Endothelial cell of umbilical vein (primary cell): ENCODE measurements around the gene PLEKHA5. TPM values are rescaled to one million over a fixed set of nuclear protein-coding genes. Genes with fewer than 3 reads are reported as not detected.
"Not testable (repeated sequence)": the region's sequence is repeated elsewhere in the genome, so short reads cannot be mapped to it uniquely, and the experiment has no call there.

Experiments used
- BruUV-seq: library from RNA; stranded (reverse); fragments of 400-500 nt; replicated peaks from 2 replicates; lab custom pipeline; 2021; lab: Mats Ljungman, UMichigan
- CTCF ChIA-PET: fragments of 300-600, 350-600 bp; sonication (Branson Sonifier 250); formaldehyde crosslinking; loops from one replicate; lab custom pipeline; 2021; ENCODE audit warnings: antibody characterized with exemption, inconsistent platforms; lab: Charles Lee
- POLR2A ChIA-PET: fragments of 300-600, 350-600 bp; sonication (Branson Sonifier 250); formaldehyde crosslinking; loops from one replicate; lab custom pipeline; 2021; ENCODE audit warnings: antibody characterized with exemption, inconsistent platforms; lab: Charles Lee
- DNase-seq: peaks from one replicate; pipeline ENCODE4 v3.0.0-alpha.2; 2011; ENCODE audit warnings: low read depth, low spot score
- FAIRE-seq: peaks from 2 replicates; lab custom pipeline; 2011; peaks lifted over from hg19 to GRCh38; lab: Jason Lieb, UNC
- H2AFZ ChIP-seq: 2 replicates; pipeline ENCODE4 v1.6.0; 2012; ENCODE audit warnings: low read depth, low read length, control low read depth, inconsistent platforms
- H3K27ac ChIP-seq: 2 replicates; pipeline ENCODE4 v1.5.1; 2011; ENCODE audit warnings: low read depth, mild to moderate bottlenecking, control low read depth, low read length, moderate library complexity; ENCODE audit not compliant: insufficient read depth
- H3K27me3 ChIP-seq, 2 experiments: 2 replicates each; pipeline versions ENCODE4 v1.6.0 to v1.6.1; 2011; ENCODE audit warnings: low read length in 2 of 2, mixed read lengths in 1 of 2; ENCODE audit not compliant: control insufficient read depth in 2 of 2, insufficient read depth in 2 of 2
- H3K36me3 ChIP-seq, 2 experiments: 2 replicates in 1 of 2; 3 replicates in 1 of 2; pipeline ENCODE4 v1.5.1; 2011; ENCODE audit warnings: low read length in 2 of 2, mild to moderate bottlenecking in 1 of 2, moderate library complexity in 1 of 2; ENCODE audit not compliant: control insufficient read depth in 2 of 2, insufficient read depth in 2 of 2; ENCODE audit errors: extremely low read depth in 1 of 2
- H3K4me1 ChIP-seq: 3 replicates; pipeline ENCODE4 v1.5.1; 2011; ENCODE audit warnings: mild to moderate bottlenecking, low read length; ENCODE audit not compliant: control insufficient read depth, insufficient read depth; ENCODE audit errors: extremely low read depth
- H3K4me2 ChIP-seq: 2 replicates; pipeline ENCODE4 v1.6.1; 2011; ENCODE audit warnings: low read length, control low read depth, mixed read lengths; ENCODE audit not compliant: insufficient read depth
- H3K4me3 ChIP-seq, 3 experiments: fragments of 200-600 bp in 1 of 3; sonication (generic), shearing (Covaris generic) in 1 of 3; replicated peaks in 1 of 3; 2 replicates each; pipeline ENCODE4 v1.5.1; 2011 to 2016; ENCODE audit warnings: control low read depth in 3 of 3, low read length in 3 of 3, mild to moderate bottlenecking in 2 of 3, inconsistent platforms in 1 of 3, low read depth in 1 of 3, moderate library complexity in 1 of 3; ENCODE audit not compliant: insufficient read depth in 1 of 3
- H3K79me2 ChIP-seq: 2 replicates; pipeline ENCODE4 v1.6.0; 2012; ENCODE audit warnings: low read length, inconsistent platforms; ENCODE audit not compliant: control insufficient read depth, insufficient read depth
- H3K9ac ChIP-seq: replicated peaks from 2 replicates; pipeline ENCODE3; 2011; ENCODE audit warnings: low read length, control low read depth; ENCODE audit not compliant: insufficient read depth; ENCODE audit errors: extremely low read depth
- H3K9me1 ChIP-seq: replicated peaks from 3 replicates; pipeline ENCODE4 v1.6.0; 2011; ENCODE audit warnings: mild to moderate bottlenecking, low read length; ENCODE audit not compliant: control insufficient read depth, insufficient read depth; ENCODE audit errors: extremely low read depth
- H3K9me3 ChIP-seq: replicated peaks from 2 replicates; pipeline ENCODE4 v1.5.1; 2012; ENCODE audit warnings: low read length, inconsistent platforms; ENCODE audit not compliant: control insufficient read depth, insufficient read depth
- H4K20me1 ChIP-seq: replicated peaks from 2 replicates; pipeline ENCODE3; 2011; ENCODE audit warnings: mild to moderate bottlenecking, low read length; ENCODE audit not compliant: control insufficient read depth, insufficient read depth; ENCODE audit errors: extremely low read depth
- CTCF ChIP-seq, 2 donors: IDR thresholded peaks; 1 replicate in 1 of 2; 2 replicates in 1 of 2; pipeline ENCODE4 v1.5.1; 2011; ENCODE audit warnings: low read length in 2 of 2, mild to moderate bottlenecking in 2 of 2, moderate library complexity in 2 of 2, control low read depth in 1 of 2, inconsistent platforms in 1 of 2, low read depth in 1 of 2; ENCODE audit not compliant: insufficient read depth in 1 of 2; ENCODE audit errors: extremely low read depth in 1 of 2
- EZH2 ChIP-seq: IDR thresholded peaks from 2 replicates; pipeline ENCODE4 v1.6.1; 2012; ENCODE audit warnings: borderline replicate concordance, low read depth, mild to moderate bottlenecking, moderate library complexity, low read length, inconsistent platforms; ENCODE audit not compliant: severe bottlenecking
- POLR2A ChIP-seq: IDR thresholded peaks from 2 replicates; pipeline ENCODE4 v1.6.1; 2012; ENCODE audit warnings: low read depth, mild to moderate bottlenecking, control low read depth, low read length
- dilution Hi-C: fragments of 300-500 bp; cut with MboI; formaldehyde crosslinking; loops from one replicate; pipeline ENCODE4 v1.15.0; 2019; ENCODE audit warnings: low sequenced_read_pairs; ENCODE audit not compliant: extremely low pct_ligation_motif_present
- intact Hi-C: fragments of 100-400 bp; cut with micrococcal nuclease; formaldehyde crosslinking; loops from one replicate; pipeline ENCODE4 v1.10.0; 2022
- polyA plus RNA-seq, 4 experiments: library from polyadenylated mRNA; depleted of rRNA in 3 of 4; stranded (reverse) in 3 of 4; unstranded in 1 of 4; fragments of >200 nt; gene quantifications; 2 replicates each; pipeline versions ENCODE4 v1.2.1 to v1.2.3, GENCODE V29; 2011 to 2012; ENCODE audit warnings: missing spikeins in 1 of 4
- total RNA-seq: library from RNA; stranded (reverse); gene quantifications from 2 replicates; pipeline ENCODE4 v1.2.3, GENCODE V29; 2021

The PLEKHA5 gene
- total and polyA plus RNA-seq, 2 donors (not counting 3 experiments of a cell fraction or from before 2014, with no cell fraction given), result 2.5 to 12.7 TPM

GRCh38 chr12:19169222-19169621, 39.7 kb downstream of the PLEKHA5 start:
- H2AFZ ChIP-seq, result no peak overlapping the region
- no peak for TF ChIP-seq EZH2
- no peak for TF ChIP-seq POLR2A
- no peak for TF ChIP-seq CTCF (IDR thresholded peaks at IDR 0.05; ENCODE audit: extremely low read depth in 1 of 2, insufficient read depth in 1 of 2, low read depth in 1 of 2, low read length in 2 of 2)
- no peaks in the 10 kb centered on the region for H3K27me3 ChIP-seq
- no peak overlapping the region for H3K4me3 ChIP-seq
- no peak overlapping the region for H3K4me2 ChIP-seq
- H3K36me3 ChIP-seq, result no peaks in the 10 kb centered on the region
- H3K9me1 ChIP-seq, result no peaks in the 10 kb centered on the region
- CTCF ChIA-PET, result interaction anchor here (1.1 to 1.5 kb wide), 2 partner anchors 13 to 17 kb away, joined by 3 to 9 read pairs; no protein-coding TSS in a partner anchor
- dilution Hi-C loops (no loop called here), intact Hi-C loops (no loop called here)
- H3K4me1 ChIP-seq, result no peaks in the 10 kb centered on the region
- no TSS peak for BruUV-seq
- POLR2A ChIA-PET, result no interaction called here
- no peaks in the 10 kb centered on the region for H3K9me3 ChIP-seq
- DNase-seq (no peak), FAIRE-seq (no peak)
- H3K27ac ChIP-seq, result no peak overlapping the region
- no peak overlapping the region for H3K9ac ChIP-seq
- H4K20me1 ChIP-seq, result no peaks in the 10 kb centered on the region
- H3K79me2 ChIP-seq, result no peaks in the 10 kb centered on the region

- not testable (repeated sequence) for BruUV-seq
Observed at GRCh38 chr12:19170286-19170685, 40.8 kb downstream of the PLEKHA5 start.

More at GRCh38 chr12:19170286-19170685, 40.8 kb downstream of the PLEKHA5 start:
- H3K79me2 ChIP-seq, DNase-seq, H3K4me2 ChIP-seq, H3K27ac ChIP-seq, H3K9me1 ChIP-seq, FAIRE-seq, dilution Hi-C loops, H3K4me3 ChIP-seq, H3K9ac ChIP-seq, H2AFZ ChIP-seq, POLR2A ChIA-PET, CTCF ChIA-PET, H4K20me1 ChIP-seq, intact Hi-C loops, H3K9me3 ChIP-seq, H3K4me1 ChIP-seq, H3K27me3 ChIP-seq, H3K36me3 ChIP-seq: not testable (repeated sequence)
